GM18502 (cell line): ENCODE results near the gene CD274.
"Not testable (repeated sequence)": the region's sequence is repeated elsewhere in the genome, so short reads cannot be mapped to it uniquely, and the experiment has no call there.

Source experiments
- ATAC-seq: cut with Tn5 transposase; IDR thresholded peaks from one replicate; pipeline ENCODE4 v1.9.1; 2021; ENCODE audit warnings: mild to moderate bottlenecking; ENCODE audit not compliant: unreplicated experiment, poor library complexity

CD274 gene

DNA sequence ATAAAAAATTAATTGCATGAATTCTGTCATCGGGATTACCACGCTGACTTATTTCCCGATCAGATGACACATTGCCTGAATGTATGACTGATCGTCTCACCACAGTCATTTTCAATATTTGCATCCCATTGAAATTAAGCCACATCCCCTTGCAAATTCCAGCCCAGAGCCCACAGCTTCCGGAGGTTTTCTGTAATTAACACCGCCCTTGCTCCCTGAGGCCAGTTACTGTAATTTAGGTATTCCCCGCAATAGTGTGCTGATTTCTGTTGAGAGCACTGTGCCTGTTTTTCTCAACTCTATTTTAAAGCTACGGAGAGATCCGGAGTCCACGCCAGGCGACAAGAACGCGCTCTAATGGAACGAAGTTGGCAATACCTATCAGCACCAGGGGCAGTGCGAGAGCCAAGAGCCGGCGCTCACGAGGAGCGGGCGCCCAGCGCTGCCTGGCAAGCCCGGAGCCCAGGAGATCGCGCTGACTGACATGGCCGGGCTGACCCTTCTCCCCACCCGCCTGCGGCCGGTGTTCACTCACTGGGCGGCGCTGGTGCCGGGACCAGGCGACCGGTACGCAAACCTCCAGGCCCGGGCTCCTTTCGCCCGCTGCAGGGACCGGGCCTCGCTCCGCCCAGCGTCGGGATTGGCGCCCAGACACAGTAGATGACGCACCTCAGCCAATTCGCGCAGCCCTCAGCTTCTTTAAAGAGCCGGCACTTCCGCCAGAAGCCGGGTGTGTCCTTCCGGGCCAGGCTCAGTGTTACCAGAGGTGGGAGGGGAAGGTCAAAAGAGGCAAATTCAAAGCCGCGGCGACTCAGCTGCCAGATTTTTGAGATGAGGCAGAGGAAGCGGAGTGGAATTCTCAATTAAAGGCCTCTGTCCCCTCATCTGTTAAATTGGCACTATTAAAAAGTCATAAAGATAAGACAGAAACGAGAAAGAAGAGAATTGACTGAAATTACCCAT, 12.8 kb upstream of the CD274 start, which contains the start of gene PLGRKT:
Gene PLGRKT, minus strand, starts transcription at position 672 of the 963 bp plus-strand sequence. CDS start 5,948 bp downstream, outside the sequence.
- peak; percentile 86 for ATAC-seq

DNA sequence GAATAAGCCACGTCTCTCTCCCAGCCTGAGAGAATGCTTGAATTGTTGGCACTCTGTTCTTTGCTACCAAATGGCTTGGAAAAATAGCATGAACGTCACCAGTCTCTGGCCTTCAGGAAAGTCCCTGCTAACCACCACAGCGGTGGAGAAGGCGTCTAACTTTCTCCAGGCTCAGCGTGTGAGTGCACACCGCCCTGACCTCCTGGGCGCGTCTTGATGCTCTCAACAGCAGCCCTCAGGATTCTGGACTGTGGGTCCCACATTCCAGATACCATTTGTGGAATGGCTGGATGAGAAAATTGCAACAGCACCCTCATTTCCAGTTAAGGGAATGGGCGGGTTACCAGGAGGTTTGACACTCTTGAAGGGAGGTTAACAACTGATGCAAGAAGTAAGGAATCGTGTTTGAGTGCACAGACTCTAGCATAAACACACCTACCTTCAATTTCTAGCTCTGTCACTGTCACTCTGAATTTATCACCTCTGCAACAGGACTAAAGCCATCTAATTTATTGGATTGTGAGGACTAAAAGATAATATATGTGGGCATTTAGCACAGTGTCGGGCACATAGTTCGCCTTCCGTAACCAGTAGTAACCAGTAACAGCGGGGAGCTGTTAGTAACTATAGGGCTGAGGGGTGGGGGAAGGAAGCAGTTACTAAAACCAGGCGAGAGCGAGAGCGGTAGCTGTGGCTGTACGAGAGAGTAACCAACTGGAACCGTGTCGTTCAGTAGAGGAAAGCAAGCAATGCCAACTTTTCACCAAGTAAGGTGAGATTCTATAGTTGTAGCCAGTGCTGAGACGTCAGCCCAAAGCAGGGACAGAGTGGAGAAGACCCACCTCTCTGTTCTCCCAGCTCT, 11.8 kb upstream of the CD274 start:
- peak; percentile 64 for ATAC-seq

GRCh38 chr9:5440426-5440825, 9.9 kb upstream of the CD274 start:
- no peak for ATAC-seq

DNA sequence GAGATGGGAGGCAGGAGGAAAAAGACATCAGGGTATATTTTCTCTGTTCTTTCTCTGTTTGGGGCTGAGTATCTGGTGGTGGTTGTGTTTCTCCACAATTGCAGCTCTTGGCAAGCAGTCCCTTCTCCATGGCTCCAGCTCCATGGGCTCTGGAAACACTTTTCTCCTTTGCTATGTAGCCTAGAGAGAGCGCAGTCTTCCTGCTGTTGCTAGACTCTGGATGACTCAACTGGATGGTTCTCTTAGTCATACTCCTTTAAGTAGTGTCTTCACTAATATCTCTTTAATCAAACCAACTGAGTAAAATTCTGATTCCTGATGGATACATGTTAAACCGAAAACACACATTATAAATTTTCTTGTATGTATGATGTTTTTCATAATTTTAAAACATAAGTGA, 9.3 kb upstream of the CD274 start:
- no peak for ATAC-seq

DNA sequence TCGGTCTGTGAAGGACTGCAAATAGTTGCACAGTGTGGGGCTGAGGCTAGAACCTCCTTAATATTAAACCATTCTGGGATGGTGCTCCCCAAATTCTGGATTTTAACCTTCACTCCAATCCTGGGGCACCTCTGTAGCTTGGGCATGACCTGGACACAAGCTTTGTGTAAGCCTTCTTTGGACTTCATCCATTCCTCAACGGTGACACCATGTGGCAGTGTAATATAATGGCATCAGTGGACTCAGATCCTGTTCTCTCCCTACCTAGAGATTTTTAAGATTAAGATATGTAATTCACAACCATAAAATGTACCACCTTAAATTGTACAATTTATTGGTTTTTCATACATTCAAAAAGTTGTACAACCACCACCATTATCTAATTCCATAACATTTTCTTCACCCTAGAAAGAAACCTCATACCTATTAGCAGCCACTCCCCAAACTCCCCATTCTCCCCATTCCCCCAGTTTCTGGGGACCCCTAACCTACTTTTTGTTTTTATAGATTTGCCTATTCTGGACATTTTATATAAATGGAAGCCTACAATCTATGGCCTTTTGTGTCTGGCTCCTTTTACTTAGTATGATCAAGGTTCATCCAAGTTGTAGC, 7.8 kb upstream of the CD274 start:
- ATAC-seq, result no peak

DNA sequence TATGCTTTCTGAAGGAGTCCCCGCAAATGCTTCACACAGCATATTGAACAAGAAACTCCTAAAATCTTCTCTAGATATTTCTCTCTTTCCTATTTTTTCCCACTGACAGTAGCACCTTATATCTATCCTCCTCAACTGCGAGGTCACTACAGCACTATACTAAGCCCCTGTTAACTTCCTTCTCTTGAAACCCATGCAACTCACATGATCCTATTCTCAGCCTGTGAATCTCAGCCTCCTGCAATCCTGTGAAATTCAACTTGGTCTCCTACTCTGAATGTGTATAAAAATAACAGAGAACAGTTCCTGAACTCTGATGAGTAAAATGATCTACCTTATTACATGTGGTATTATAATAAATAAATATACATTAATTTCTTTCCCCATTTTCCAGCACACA, 6.5 kb upstream of the CD274 start:
- ATAC-seq, result no peak

GRCh38 chr9:5445096-5445495, 5.2 kb upstream of the CD274 start:
- not testable (repeated sequence) for ATAC-seq

DNA sequence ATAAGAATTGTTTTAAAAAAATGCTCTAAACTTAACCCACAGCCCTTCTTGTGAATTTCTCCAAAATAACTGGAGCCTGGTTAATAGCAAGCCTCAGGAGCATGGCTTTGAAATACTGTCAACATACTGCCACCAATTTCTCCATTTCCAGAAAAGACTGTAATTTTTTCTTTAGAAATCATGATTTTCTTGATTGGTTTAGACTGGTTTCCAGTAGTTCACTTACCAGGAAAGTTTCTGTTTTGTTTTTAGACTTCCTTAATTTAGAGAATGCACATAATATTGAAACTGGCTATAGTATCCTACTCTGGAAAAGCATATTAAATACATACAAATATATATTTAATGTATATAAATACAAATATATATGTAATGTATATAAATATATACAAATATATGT, 4.5 kb upstream of the CD274 start:
- no peak for ATAC-seq

DNA sequence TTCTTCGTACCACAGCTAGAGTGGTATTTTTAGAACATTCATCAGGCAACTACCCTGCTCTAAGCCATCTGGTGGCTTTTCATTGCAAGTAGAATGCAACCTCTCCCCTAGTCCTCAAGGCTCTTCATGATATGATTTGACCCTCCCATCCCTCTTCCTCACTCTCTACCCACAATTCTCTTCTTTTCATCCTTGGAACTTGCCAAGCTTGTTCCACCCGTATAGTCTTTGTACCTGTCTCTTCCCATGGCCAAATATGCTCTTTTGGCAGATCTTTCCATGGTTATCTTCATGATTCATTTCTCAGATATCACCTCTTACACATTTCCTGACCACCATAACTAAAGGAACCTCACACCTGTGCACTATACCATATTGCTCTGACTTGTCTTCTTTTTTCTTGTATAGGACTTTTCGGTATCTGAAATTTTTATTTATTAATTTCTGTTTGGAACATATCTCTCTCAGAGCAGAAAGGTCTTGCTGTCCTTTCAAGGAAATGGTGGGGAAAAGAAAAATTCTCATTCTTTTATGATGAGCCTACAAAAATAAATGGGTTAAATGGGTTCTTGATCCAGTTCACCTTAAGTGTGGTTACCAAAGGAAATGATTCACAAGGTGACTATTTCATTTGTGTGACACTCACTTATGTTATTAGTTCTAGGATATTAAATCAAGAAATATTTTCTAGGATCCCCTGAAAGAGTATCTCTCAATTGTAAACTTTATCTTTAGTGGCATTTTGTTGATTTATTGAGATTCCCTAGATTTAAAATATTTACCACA, 3.7 kb upstream of the CD274 start:
- ATAC-seq, result no peak

- no peak for ATAC-seq
These were observed 3.0 kb upstream of the CD274 start for GRCh38 chr9:5447337-5447736.

GRCh38 chr9:5448016-5448415, 2.3 kb upstream of the CD274 start:
- no peak for ATAC-seq

- ATAC-seq, result no peak
These were observed 1.6 kb upstream of the CD274 start for GRCh38 chr9:5448461-5449435.

DNA sequence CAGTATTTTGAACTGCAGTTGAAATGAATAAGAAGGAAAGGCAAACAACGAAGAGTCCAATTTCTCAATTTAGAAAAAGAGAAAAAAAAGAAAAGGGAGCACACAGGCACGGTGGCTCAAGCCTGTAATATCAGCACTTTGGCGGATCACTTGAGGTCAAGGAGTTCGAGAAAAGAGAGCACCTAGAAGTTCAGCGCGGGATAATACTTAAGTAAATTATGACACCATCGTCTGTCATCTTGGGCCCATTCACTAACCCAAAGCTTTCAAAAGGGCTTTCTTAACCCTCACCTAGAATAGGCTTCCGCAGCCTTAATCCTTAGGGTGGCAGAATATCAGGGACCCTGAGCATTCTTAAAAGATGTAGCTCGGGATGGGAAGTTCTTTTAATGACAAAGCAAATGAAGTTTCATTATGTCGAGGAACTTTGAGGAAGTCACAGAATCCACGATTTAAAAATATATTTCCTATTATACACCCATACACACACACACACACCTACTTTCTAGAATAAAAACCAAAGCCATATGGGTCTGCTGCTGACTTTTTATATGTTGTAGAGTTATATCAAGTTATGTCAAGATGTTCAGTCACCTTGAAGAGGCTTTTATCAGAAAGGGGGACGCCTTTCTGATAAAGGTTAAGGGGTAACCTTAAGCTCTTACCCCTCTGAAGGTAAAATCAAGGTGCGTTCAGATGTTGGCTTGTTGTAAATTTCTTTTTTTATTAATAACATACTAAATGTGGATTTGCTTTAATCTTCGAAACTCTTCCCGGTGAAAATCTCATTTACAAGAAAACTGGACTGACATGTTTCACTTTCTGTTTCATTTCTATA, 602 bp upstream of the CD274 start:
- ATAC-seq, result no peak

DNA sequence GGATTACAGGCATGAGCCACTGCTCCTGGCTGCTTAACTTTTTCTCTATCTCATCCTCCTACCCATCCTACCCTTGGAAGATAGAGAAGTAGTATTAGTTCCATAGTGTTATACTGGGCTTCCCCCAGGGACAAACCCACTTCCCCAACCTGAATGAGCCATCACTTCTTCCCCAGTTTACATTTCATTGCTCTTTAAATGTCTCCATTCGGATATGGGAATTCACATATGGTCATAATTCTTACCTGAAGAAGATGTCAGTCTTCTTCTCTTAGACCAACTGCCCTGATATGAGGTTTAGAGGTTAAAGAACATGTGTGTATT, 1.9 kb downstream of the CD274 start:
- ATAC-seq, result no peak

DNA sequence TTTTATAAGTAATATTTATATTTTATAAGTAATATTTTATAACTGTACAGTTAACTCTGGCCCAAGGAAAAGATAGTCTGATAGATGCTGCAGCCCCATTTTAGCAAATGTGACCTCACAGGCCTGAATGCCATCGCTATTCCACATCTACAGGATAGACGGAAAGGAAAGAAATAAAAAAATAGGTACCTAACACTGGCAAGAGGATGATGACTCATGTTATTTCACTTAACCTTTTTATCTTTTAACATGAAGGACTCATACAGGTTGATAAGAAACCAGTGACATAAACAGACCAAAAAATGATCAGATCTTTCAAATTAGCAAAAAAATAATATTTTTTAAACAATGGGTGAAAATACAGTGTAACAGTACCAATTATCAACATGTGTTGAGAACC, 2.7 kb downstream of the CD274 start:
- ATAC-seq, result no peak

- no peak for ATAC-seq
These were observed 3.3 kb downstream of the CD274 start for GRCh38 chr9:5453673-5454072.

GRCh38 chr9:5455181-5455580, 4.8 kb downstream of the CD274 start:
- peak; percentile 34 for ATAC-seq

DNA sequence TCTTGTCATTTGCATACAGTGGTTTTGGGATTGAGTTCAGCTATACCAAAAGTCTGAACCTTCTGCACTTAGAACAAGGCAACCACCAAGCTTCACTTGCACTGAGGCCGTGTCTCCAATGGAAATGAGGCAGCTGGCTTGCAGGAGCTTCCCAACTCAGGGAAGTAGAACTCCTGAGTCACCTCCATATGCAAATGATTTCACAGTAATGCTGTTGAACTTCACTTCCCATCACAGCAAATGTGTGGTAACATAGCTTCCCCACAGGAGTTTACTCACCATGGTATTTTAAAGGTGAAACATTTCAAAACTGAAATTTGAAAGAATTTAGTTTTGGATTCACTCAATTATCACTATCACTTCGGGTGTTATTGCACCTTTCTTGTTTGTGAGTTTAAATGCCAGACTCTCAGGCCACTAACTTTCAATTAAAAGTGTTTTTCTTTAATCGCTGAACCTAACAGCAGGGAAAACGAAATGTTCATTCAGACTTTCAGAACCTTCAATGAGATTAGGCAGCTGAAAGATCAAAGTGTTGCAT, 9.0 kb downstream of the CD274 start:
- peak; percentile 52 for ATAC-seq
